GM18858 (cell line): ENCODE results near the gene ASXL1.
"Not testable (repeated sequence)": the region's sequence is repeated elsewhere in the genome, so short reads cannot be mapped to it uniquely, and the experiment has no call there.

Source experiments
- ATAC-seq: cut with Tn5 transposase; IDR thresholded peaks from one replicate; pipeline ENCODE4 v1.9.1; 2021; ENCODE audit not compliant: unreplicated experiment

ASXL1 gene

GRCh38 chr20:32400476-32400875 is 42.3 kb downstream of the ASXL1 start:
- ATAC-seq: no peak

- ATAC-seq: no peak
Measured at GRCh38 chr20:32404017-32404416, 45.9 kb downstream of the ASXL1 start.

- no peak for ATAC-seq
Measured at GRCh38 chr20:32406701-32407100, 48.6 kb downstream of the ASXL1 start.

GRCh38 chr20:32407131-32407750 is 49.1 kb downstream of the ASXL1 start:
- not testable (repeated sequence) for ATAC-seq

GRCh38 chr20:32411955-32412706 is 54.0 kb downstream of the ASXL1 start:
- no peak for ATAC-seq

GRCh38 chr20:32415494-32415893 is 57.4 kb downstream of the ASXL1 start:
- ATAC-seq: no peak

GRCh38 chr20:32416206-32416605 is 58.1 kb downstream of the ASXL1 start:
- ATAC-seq: no peak

- ATAC-seq: no peak
Measured at GRCh38 chr20:32418376-32418775, 60.2 kb downstream of the ASXL1 start.

GRCh38 chr20:32421290-32421689 is 63.2 kb downstream of the ASXL1 start:
- ATAC-seq: no peak

- no peak for ATAC-seq
Measured at GRCh38 chr20:32427996-32428395, 69.9 kb downstream of the ASXL1 start.

GRCh38 chr20:32429343-32429742 is 71.2 kb downstream of the ASXL1 start:
- ATAC-seq: no peak

- no peak for ATAC-seq
Measured at GRCh38 chr20:32429745-32430360, 71.7 kb downstream of the ASXL1 start.

- no peak for ATAC-seq
Measured at GRCh38 chr20:32431457-32431856, 73.3 kb downstream of the ASXL1 start.

- no peak for ATAC-seq
Measured at GRCh38 chr20:32432277-32432676, 74.1 kb downstream of the ASXL1 start.

- ATAC-seq: no peak
Measured at GRCh38 chr20:32433311-32434021, 75.3 kb downstream of the ASXL1 start.

GRCh38 chr20:32434434-32434833 is 76.3 kb downstream of the ASXL1 start:
- no peak for ATAC-seq

- ATAC-seq: no peak
Measured at GRCh38 chr20:32435449-32436107, 77.4 kb downstream of the ASXL1 start.

- ATAC-seq: no peak
Measured at GRCh38 chr20:32436142-32436861, 78.2 kb downstream of the ASXL1 start.

- no peak for ATAC-seq
Measured at GRCh38 chr20:32436968-32437367, 78.8 kb downstream of the ASXL1 start.

GRCh38 chr20:32437391-32438074 is 79.4 kb downstream of the ASXL1 start:
- no peak for ATAC-seq
